Activated CD4-positive, alpha-beta T cell treated with anti-CD3 and anti-CD28 coated beads, Interleukin-2, amount 10 ng/mL, durations not matched to agents 7 days and 5 days (primary cell): ENCODE results near the gene TMCC3. TPM values are rescaled to one million over a fixed set of nuclear protein-coding genes. Genes with fewer than 3 reads are reported as not detected.
"Not testable (repeated sequence)": the region's sequence is repeated elsewhere in the genome, so short reads cannot be mapped to it uniquely, and the experiment has no call there.

Source experiments
- CTCF ChIA-PET: fragments of 350-600 bp; sonication (Branson Sonifier 250); formaldehyde crosslinking; loops from one replicate; lab custom pipeline; 2021; ENCODE audit warnings: antibody characterized with exemption; lab: Charles Lee
- POLR2A ChIA-PET: fragments of 350-600 bp; sonication (Branson Sonifier 250); formaldehyde crosslinking; loops from one replicate; lab custom pipeline; 2021; ENCODE audit warnings: antibody characterized with exemption; lab: Charles Lee
- DNase-seq: peaks from one replicate; pipeline ENCODE4 v3.0.0-alpha.2; 2020
- H3K27ac Mint-ChIP-seq: one replicate; pipeline ENCODE4 v1.8.0; 2021; ENCODE audit warnings: mild to moderate bottlenecking, moderate library complexity, mixed read lengths
- H3K27me3 Mint-ChIP-seq: one replicate; pipeline ENCODE4 v1.8.0; 2021; ENCODE audit warnings: mixed read lengths
- H3K36me3 Mint-ChIP-seq: one replicate; pipeline ENCODE4 v1.8.0; 2021; ENCODE audit warnings: low read depth, mixed read lengths
- H3K4me1 Mint-ChIP-seq: one replicate; pipeline ENCODE4 v1.8.0; 2021; ENCODE audit warnings: mixed read lengths
- H3K4me3 Mint-ChIP-seq: one replicate; pipeline ENCODE4 v1.8.0; 2021; ENCODE audit warnings: mild to moderate bottlenecking, moderate library complexity, mixed read lengths
- H3K9me3 Mint-ChIP-seq: one replicate; pipeline ENCODE4 v1.8.0; 2021; ENCODE audit warnings: mixed read lengths
- total RNA-seq, 2 experiments: library from RNA; stranded (reverse); gene quantifications; one replicate each; pipeline ENCODE4 v1.2.3, GENCODE V29; 2021

TMCC3 gene
- under 1 TPM; 0.17 to 0.23 TPM for total RNA-seq

DNA sequence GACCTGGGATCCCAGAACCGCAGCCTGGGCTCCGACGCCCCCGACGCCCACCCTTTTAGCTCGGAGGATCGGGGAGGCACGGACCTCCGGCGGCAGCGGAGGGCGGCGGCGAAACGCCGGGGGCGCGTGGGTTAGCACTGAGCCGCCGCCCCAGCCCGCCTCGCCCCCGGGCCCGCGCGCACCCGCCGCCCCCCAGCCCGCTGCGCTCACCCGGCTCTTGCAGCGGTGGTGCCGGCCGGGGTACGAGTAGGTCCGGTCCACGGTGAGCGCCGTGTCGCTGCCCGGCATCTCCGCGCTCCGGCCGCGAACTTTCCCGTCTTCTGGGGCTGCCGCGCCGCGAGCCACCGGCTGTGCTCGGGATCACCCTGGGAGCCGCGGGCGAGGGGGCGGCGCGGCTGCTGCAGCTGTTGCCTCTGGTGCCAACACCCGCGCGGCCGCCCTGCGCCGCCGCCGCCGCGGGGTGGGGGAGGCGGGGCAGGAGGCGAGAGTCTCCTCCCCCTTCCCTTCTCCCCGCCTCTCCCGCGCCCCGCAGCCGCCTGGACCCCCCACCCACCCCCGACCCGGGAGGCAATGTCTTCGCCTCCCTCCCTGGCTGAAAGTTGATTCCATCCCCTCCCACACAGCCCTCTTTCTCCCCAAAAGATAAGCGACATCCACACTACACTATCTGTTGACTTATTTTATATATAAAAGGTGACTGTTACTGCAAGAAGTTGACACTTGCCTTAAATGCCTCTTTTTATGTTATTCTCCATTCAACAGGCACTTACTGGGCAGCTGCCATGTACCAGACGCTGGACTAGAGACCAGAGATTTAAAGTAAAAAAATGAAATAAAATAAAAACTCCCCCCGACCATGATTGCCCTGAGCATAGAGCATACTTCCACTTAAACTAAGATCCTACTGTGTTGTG is at the start of gene TMCC3:
Gene TMCC3, minus strand, starts transcription at position 415 of the 914 bp plus-strand sequence. Its CDS starts 127 bp downstream, at position 288.
- peak within 1 kb of the TSS; percentile 72 for H3K4me3 Mint-ChIP-seq
- H3K27ac Mint-ChIP-seq = no peak within 1 kb of the TSS
- DNase-seq = no peak
- no peaks in the 10 kb centered on the region for H3K9me3 Mint-ChIP-seq
- no peaks in the 10 kb centered on the region for H3K36me3 Mint-ChIP-seq
- ChIA-PET CTCF (interaction anchor here (0.6 to 0.9 kb wide), 2 partner anchors 549 to 1204 kb away, joined by 3 read pairs; no protein-coding TSS in a partner anchor), POLR2A (no interaction called here)
- peaks cover 13% of the 10 kb centered on the region for H3K4me1 Mint-ChIP-seq
- peaks cover 61% of the 10 kb centered on the region for H3K27me3 Mint-ChIP-seq

DNA sequence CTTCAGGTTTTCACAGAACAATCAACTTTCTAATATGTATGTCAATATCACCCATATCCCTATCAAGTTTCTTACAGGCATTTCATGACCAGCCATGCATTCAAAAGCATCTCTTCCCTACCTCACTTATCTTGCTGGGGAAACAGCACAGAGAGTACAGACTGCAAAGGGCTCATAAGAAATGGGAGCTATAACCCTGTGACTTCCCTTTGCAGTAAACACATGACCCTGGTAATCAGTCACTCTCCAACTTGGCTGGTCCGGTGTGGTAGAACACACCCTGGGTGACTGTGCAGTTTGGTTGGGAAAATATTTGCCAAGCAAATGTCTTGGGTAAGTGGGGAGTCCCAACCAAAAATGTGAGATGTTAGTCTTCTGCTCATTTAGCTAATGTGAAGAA is 49.4 kb upstream of the TMCC3 start:
- Mint-ChIP-seq H3K36me3 (no peaks in the 10 kb centered on the region), H3K27me3 (peaks cover 10% of the 10 kb centered on the region), H3K27ac (no peak overlapping the region), H3K4me3 (no peak overlapping the region), H3K4me1 (no peaks in the 10 kb centered on the region), H3K9me3 (no peaks in the 10 kb centered on the region)
- DNase-seq = no peak
- ChIA-PET CTCF (no interaction called here), POLR2A (no interaction called here)

- H3K27ac Mint-ChIP-seq = no peak overlapping the region
- no peaks in the 10 kb centered on the region for H3K4me1 Mint-ChIP-seq
- H3K4me3 Mint-ChIP-seq = no peak overlapping the region
- H3K9me3 Mint-ChIP-seq = no peaks in the 10 kb centered on the region
- H3K27me3 Mint-ChIP-seq = peaks cover 10% of the 10 kb centered on the region
- H3K36me3 Mint-ChIP-seq = no peaks in the 10 kb centered on the region
- DNase-seq = no peak
- CTCF ChIA-PET = no interaction called here
- POLR2A ChIA-PET = no interaction called here
Observed at GRCh38 chr12:94698578-94698977, 48.2 kb upstream of the TMCC3 start.

- no peaks in the 10 kb centered on the region for H3K9me3 Mint-ChIP-seq
- no peak for DNase-seq
- no peaks in the 10 kb centered on the region for H3K36me3 Mint-ChIP-seq
- no peaks in the 10 kb centered on the region for H3K4me1 Mint-ChIP-seq
- no peak overlapping the region for H3K4me3 Mint-ChIP-seq
- H3K27ac Mint-ChIP-seq = no peak overlapping the region
- POLR2A ChIA-PET = no interaction called here
- CTCF ChIA-PET = no interaction called here
- peaks cover 8% of the 10 kb centered on the region for H3K27me3 Mint-ChIP-seq
Observed at GRCh38 chr12:94697631-94698030, 47.3 kb upstream of the TMCC3 start.

DNA sequence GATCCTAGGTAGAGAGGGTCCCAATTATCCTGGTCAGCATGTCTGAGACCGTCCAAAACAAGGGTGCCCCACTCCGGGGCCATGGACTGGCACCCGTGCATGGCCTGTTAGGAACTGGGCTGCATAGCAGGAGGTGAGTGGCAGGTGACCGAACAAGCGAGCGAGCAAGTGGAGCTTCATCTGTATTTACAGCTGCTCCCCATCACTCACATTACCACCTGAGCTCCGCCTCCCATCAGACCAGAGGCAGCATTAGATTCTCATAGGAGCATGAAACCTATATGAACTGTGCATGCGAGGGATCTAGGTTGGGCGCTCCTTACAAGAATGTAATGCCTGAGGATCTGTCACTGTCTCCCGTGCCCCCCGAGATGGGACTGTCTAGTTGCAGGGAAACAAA is 44.4 kb upstream of the TMCC3 start:
- POLR2A ChIA-PET = no interaction called here
- no peaks in the 10 kb centered on the region for H3K9me3 Mint-ChIP-seq
- H3K4me1 Mint-ChIP-seq = no peaks in the 10 kb centered on the region
- DNase-seq = no peak
- H3K27ac Mint-ChIP-seq = no peak overlapping the region
- H3K27me3 Mint-ChIP-seq = no peaks in the 10 kb centered on the region
- H3K4me3 Mint-ChIP-seq = no peak overlapping the region
- CTCF ChIA-PET = no interaction called here
- no peaks in the 10 kb centered on the region for H3K36me3 Mint-ChIP-seq

- H3K4me3 Mint-ChIP-seq, DNase-seq, H3K36me3 Mint-ChIP-seq, H3K27ac Mint-ChIP-seq, CTCF ChIA-PET, H3K9me3 Mint-ChIP-seq, H3K27me3 Mint-ChIP-seq, H3K4me1 Mint-ChIP-seq, POLR2A ChIA-PET: not testable (repeated sequence)
Observed at GRCh38 chr12:94692826-94693225, 42.5 kb upstream of the TMCC3 start.

- Mint-ChIP-seq H3K27ac (no peak overlapping the region), H3K36me3 (no peaks in the 10 kb centered on the region), H3K27me3 (no peaks in the 10 kb centered on the region), H3K9me3 (no peaks in the 10 kb centered on the region), H3K4me1 (no peaks in the 10 kb centered on the region), H3K4me3 (no peak overlapping the region)
- ChIA-PET CTCF (no interaction called here), POLR2A (no interaction called here)
- no peak for DNase-seq
Observed at GRCh38 chr12:94690198-94690771, 39.9 kb upstream of the TMCC3 start.

DNA sequence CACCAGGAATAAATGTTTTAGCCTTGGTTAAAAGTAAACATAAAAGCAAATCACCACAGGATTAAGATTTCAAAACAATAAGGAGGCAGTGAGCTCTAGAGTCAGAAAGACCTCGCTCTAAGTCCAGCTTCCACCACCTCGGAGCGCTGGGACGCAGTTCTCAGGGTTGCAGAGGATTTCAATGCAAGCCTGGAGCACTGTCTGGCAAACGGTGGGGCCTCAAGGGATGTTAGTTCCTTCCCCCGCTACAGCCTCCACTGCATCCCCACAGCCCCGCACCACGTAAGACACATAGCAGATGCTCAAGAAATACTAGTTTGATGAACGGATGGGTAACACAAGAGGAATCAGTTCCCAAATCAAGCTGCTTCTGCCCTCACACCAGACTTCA is 39.3 kb upstream of the TMCC3 start:
- H3K9me3 Mint-ChIP-seq = no peaks in the 10 kb centered on the region
- ChIA-PET CTCF (no interaction called here), POLR2A (no interaction called here)
- no peaks in the 10 kb centered on the region for H3K27me3 Mint-ChIP-seq
- DNase-seq = no peak
- H3K36me3 Mint-ChIP-seq = no peaks in the 10 kb centered on the region
- H3K27ac Mint-ChIP-seq = no peak overlapping the region
- H3K4me3 Mint-ChIP-seq = no peak overlapping the region
- no peaks in the 10 kb centered on the region for H3K4me1 Mint-ChIP-seq

DNA sequence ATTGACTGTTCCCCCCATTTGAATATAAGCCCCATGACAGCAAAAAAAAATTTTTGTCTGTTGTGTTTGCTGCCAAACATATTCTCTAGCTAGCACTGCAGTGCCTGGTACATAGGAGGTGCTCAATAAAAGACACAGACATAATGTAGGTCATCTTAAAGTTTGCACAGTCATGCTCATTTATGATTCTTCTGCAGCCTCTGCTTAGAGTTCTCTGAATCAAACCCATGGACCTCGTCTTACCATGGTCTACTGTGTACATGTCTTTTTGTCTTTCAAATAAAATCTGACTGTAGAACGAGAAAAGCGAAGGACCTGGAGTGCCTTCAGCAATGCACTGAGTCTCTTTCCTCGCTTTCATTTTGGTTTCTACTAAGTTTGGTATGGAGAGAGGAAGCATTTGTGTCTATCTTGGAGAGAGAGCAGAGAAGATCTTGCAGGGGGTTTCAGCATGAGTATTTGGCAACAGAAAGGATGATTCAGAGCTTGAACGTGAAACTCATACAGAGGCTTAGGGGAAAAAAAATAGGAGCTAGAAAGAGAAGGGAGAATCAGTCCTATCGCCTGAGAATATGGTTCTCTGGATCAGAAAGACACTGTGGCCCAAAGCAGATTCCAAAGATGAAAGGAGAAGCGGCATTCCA is 38.8 kb upstream of the TMCC3 start:
- no peak overlapping the region for H3K4me3 Mint-ChIP-seq
- no peaks in the 10 kb centered on the region for H3K4me1 Mint-ChIP-seq
- H3K36me3 Mint-ChIP-seq = no peaks in the 10 kb centered on the region
- no peak for DNase-seq
- H3K27ac Mint-ChIP-seq = no peak overlapping the region
- H3K9me3 Mint-ChIP-seq = no peaks in the 10 kb centered on the region
- H3K27me3 Mint-ChIP-seq = no peaks in the 10 kb centered on the region
- POLR2A ChIA-PET = no interaction called here
- CTCF ChIA-PET = no interaction called here

GRCh38 chr12:94687891-94688290 is 37.5 kb upstream of the TMCC3 start:
- H3K27me3 Mint-ChIP-seq = no peaks in the 10 kb centered on the region
- no peak overlapping the region for H3K4me3 Mint-ChIP-seq
- POLR2A ChIA-PET = no interaction called here
- H3K4me1 Mint-ChIP-seq = no peaks in the 10 kb centered on the region
- CTCF ChIA-PET = no interaction called here
- H3K27ac Mint-ChIP-seq = no peak overlapping the region
- H3K36me3 Mint-ChIP-seq = no peaks in the 10 kb centered on the region
- no peak for DNase-seq
- no peaks in the 10 kb centered on the region for H3K9me3 Mint-ChIP-seq

- Mint-ChIP-seq H3K4me1 (no peaks in the 10 kb centered on the region), H3K4me3 (no peak overlapping the region), H3K9me3 (no peaks in the 10 kb centered on the region), H3K36me3 (no peaks in the 10 kb centered on the region), H3K27ac (no peak overlapping the region), H3K27me3 (no peaks in the 10 kb centered on the region)
- ChIA-PET CTCF (no interaction called here), POLR2A (no interaction called here)
- DNase-seq = no peak
Observed at GRCh38 chr12:94686834-94687628, 36.7 kb upstream of the TMCC3 start.

DNA sequence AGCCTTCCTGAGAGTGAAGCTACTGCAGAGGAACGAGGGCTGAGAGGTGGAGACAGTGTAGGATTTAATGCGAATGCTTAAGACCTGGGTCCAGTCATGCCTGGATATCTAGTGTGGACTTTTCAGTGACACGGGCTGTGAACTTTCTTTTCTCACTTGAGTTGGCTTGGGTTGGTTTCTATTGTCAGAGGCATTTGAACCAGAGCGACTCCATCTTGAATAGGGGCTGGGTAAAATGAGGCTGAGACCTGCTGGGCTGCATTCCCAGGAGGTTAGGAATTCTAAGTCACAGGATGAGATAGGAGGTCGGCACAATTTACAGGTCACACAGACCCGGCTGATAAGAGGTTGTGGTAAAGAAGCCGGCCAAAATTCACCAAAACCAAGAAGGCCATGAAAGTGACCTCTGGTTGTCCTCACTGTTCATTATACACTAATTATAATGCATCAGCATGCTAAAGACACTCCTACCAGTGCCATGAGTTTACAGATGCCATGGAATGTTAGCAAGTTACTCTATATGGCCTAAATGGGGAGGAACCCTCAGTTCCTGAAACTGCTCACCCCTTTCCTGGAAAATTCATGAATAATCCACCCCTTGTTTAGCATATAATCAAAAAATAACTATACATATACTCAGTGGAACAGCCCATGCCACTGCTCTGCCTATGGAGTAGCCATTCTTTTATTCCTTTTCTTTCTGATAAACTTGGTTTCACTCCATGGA is 34.2 kb upstream of the TMCC3 start:
- no peak overlapping the region for H3K4me3 Mint-ChIP-seq
- CTCF ChIA-PET = no interaction called here
- H3K27ac Mint-ChIP-seq = no peak overlapping the region
- H3K4me1 Mint-ChIP-seq = no peaks in the 10 kb centered on the region
- DNase-seq = no peak
- no peaks in the 10 kb centered on the region for H3K36me3 Mint-ChIP-seq
- no peaks in the 10 kb centered on the region for H3K9me3 Mint-ChIP-seq
- H3K27me3 Mint-ChIP-seq = peaks cover 2% of the 10 kb centered on the region
- POLR2A ChIA-PET = no interaction called here
